SIG-M5 treated with dmso at 0.1 percent for 504 hours (cell line): ENCODE results near the gene RIOK1.

Experiments used
- DNase-seq: peaks from one replicate; lab custom pipeline; 2025; ENCODE audit not compliant: unreplicated experiment; lab: John Stamatoyannopoulos, UW

RIOK1 gene

DNA sequence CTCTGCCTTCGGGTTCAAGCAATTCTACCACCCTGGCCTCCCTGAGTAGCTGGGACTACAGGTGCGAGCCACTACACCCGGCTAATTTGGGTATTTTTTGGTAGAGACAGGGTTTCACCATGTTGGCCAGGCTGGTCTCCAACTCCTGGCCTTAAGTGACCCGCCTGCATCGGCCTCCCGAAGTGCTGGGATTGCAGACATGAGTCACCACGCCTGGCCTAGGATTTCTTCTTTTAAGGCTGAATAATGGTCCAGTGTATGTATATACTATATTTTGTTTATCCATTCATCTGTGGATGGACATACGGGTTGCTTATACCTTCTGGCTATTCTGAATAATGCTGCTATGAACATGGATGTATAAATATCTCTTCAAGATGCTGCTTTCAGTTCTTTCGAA lies 17.1 kb downstream of the RIOK1 start:
- DNase-seq = no peak

DNA sequence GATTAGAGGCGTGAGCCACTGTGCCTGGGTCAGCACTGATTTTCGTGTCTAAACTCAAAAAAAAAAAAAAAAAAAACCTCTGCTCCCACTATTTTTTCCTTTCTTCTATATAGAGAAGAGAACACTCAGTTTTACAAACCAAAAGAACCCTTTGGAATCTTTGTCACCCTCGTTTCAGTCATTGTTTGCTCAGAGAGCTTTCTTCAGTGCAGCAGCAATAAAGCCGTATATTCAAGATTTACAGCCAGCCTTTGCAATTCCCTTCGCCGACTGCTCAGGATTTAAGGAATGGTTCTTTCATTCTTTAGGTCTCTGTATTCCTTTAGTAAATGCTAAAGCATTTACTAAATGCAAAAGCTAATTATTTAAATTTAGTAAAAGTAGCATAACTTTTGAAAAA lies 20.1 kb downstream of the RIOK1 start:
- DNase-seq = no peak

DNA sequence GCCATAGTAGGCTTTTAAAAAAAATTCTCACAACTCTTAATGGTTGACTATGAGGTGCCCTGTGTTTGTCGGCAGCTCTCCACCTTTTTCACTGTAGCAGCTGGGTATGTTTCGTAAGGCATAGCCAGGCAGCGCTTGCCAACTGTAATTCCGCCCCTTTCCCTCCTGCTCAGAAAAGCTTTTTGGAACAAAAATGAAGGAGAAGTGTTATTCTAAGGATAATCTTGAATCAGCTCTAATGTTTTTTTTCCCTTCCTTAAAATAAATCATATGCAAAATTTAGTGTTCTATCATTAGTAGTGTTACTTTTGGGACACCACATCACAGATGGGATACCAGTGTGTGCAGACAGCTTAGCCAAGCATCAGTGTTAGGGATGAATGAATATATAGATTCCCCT lies 21.2 kb downstream of the RIOK1 start:
- DNase-seq = no peak

DNA sequence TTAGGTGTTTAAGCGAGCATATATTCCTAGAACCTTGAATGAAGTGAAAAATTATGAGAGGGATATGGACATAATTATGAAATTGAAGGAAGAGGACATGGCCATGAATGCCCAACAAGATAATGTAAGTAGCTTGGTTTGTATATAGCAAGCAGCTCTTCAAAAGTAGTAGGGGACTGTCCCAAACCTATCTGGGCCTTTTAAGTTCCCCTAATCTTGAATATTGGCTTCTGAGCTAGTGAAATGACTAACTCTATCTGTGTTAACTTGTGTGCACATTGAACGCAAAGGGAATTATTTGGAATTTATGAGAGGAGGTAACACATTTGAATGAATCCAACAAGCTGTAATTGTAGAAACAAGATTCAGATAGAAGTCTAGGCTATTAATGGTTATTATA lies 21.7 kb downstream of the RIOK1 start:
- no peak for DNase-seq

DNA sequence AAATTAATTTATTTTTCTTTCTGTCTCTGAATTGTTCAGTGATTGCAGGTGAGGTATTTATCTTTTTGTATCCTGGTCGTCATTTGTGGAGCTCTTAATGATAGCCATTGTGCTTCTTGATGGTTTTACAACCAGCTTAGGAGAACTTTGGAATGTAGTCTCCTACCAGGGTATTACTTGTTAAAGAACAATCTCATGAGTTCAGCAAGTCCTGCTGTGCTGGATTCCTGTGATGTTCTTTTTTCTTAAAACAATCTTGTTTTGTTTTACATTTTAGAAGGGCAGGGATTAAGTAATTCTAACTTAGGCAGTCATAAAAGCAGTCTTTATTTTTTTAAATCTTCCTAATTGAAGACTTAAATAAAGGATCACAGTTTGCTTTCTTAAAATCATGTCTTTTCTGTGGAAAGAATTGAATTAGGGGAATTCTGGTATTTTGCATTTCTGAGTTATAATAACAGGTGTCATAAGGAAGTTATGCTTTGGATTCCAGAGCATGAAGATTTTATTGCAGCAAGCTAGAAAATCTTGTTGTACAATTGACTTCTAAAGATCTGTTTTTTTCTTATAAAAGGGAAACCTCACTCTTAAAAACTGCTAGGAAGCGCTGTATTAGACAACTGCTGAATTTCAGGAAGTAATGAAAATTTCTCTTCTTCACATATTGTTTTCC lies 23.7 kb downstream of the RIOK1 start:
- DNase-seq = no peak

DNA sequence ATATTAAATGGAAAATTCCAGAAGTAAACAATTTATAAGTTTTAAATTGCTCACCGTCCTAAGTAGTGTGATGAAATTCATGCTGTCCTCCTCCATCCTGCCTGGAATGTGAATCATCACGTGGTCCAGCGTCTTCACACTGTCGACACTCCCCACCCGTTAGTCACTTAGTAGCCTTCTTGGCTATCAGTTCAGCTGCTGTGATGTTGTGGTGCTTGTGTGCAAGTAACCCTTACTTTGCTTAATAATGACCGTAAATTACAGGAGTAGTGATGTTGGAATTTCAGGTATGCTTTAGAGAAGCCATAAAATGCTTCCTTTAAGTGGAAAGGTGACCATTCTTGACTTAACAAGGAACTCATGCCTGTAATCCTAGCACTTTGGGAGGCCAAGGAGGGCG lies 25.2 kb downstream of the RIOK1 start:
- DNase-seq = no peak

DNA sequence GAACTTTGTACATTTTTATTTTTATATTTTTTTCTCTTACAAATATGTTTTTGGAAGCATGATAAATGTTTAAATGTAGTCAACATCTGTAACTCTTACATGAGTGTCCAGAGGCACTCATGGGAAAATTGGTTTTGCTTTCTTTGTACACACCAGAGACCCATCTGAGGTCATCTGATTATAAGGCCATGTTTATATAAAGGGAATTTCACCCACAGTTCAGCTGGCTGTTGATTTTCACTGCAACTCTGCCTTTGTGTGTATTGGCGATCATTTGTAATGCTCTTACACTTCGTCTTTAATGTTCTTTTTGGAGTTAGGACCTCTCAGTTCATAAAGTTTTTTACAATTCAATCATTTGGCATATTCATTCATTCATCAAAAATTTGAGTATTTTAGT lies 28.1 kb downstream of the RIOK1 start:
- no peak for DNase-seq

DNA sequence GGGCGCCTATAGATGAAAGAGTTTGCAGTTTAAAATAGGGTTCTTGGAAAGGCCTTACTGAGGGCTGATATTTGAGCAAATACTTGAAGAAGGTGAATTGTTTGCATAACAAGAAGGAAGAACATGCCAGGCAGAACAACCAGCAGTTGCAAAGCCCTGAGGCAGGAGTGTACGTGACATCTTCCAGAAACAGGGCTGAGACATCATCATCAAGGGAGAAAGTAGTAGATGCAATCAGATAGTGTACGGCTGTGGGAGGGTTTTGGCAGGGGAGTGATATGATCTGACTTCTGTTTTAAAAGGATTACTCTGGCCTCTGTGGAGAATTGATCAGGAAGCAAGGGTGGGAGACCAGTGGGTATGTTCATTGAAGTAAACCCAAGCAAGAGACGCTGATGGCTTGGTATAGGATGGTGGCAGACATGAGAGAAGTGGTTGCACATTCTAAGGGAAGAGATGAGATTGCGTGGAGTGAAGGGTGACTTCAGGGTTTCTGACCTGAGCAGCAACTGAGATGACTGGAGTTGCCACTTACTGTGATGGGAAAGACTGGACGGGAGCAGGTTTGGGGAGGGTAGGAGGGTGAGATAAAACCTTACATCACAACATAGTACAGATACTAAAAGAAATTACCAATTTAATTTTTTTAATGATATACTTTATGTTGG lies 28.8 kb downstream of the RIOK1 start:
- DNase-seq = no peak

DNA sequence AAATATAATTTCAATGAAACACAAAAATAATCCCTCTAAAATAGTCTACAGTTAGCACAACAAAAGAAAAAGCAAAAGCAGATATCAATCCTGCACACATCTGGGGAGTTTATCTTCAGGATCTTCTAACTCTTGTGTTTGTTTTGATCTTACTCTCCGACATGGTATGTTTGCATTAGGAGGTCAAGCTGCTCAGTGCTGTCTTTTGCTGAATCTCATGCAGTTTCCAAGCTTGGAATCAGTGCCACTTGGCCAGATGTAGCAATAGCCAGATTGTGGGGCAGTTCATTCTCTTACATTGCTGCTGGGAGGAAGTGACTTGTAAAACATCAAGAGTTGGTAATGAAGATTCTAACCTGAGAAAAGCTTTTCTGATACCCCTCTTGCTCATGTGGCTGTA lies 29.5 kb downstream of the RIOK1 start:
- no peak for DNase-seq

DNA sequence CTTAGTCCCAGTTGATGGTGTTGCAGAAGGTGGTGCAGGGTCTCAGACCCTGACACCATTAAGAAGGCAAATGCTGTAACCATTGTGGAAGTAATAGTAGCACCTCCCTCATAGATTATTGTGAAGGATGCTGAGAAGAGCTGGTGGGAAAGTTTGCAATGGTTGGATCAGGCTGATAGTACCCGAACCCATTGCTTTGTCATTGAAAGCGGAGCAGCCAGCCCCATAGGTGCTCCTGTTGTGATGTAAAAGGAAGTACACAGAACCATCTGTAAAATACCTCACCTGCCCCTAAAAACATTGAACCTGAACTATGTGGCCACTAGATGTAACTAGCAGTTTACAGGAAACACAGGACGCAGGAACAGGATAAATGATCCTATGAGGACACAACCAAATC lies 31.5 kb downstream of the RIOK1 start:
- DNase-seq = no peak

DNA sequence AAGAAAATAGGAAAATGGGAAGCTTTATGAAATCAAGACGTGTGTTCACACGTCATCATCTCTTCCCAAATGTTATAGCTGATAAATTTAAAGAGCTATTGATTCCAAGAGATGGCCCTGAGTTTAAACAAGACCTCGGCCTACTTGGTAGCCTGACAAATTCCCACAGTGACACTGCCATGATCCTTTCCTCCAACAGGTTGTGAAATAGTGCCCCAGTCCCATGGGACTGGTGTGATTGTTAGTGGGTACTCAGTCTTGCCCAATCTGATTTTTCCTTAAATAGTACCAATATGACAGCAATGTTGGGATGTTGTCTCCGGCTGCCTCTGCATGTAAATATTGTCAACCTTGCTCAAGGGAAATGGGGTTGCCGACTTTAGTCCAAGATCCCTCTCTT lies 34.5 kb downstream of the RIOK1 start:
- DNase-seq = no peak

DNA sequence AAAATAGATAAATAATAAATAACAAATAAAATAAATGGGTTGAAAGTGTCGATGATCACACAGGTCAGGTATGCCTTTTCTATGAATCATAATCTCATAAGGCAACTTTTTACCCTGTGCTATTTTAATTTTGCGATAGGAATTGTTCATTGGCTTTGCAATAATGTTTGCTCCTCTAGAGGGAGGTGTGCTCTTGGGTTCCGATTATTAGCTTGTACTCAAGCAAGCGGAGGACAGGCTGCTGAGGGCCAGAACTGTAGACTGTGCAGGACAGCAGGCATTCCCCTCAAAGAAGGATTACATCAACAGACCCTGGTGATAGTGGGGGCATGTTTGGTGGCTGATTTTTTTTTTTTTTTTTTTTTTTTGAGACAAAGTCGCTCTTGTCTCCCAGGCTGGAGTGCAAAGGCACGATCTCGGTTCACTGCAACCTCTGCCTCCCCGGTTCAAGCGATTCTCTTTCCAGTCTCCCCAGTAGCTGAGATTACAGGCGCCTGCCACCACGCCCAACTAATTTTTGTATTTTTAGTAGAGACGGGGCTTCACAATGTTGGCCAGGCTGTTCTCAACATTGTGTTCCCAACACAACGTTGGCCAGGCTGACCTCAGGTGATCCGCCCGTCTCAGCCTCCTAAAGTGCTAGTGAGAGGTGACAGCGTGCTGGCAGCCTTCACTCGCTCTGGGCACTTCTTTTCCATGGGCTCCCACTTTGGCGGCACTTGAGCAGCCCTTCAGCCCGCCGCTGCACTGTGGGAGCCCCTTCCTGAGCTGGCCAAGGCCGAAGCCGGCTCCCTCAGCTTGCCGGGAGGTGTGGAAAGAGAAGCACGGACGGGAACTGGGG lies 35.6 kb downstream of the RIOK1 start:
- peak; percentile 33 for DNase-seq

DNA sequence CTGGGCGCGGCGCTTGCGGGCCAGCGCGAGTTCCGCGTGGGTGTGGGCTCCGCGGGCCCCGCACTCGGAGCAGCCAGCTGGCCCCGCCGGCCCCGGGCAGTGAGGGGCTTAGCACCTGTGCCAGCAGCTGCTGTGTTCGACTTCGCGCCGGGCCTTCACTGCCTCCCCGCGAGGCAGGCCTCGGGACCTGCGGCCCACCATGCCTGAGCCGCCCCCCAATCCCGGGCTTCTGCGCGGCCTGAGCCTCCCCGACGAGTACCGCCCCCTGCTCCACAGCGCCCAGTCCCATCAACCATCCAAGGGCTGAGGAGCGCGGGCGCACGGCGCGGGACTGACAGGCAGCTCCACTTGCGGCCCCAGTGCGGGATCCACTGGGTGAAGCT lies 36.2 kb downstream of the RIOK1 start:
- DNase-seq = no peak

DNA sequence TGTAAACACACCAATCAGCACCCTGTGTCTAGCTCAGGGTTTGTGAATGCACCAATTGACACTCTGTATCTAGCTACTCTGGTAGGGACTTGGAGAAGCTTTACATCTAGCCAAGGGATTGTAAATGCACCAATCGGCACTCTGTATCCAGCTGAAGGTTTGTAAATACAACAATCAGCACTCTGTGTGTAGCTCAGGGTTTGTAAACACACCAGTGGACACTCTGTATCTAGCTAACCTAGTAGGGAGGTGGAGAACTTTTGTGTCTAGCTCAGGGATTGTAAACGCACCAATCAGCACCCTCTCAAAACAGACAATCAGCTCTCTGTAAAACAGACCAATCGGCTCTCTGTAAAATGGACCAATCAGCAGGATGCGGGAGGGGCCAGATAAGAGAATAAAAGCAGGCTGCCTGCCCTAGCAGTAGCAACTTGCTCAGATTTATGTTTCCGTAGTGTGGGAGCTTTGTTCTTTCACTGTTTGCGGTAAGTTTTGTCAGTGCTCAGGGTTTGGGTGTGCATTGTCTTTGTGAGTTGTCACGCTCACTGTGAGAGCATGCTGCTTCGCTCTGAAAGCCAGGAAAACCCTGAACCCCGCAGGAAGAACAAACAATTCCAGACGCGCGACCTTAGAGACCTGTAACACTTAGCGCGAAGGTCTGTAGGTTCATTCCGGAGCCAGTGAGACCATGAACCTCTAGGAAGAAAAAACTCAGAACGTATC lies 37.0 kb downstream of the RIOK1 start:
- DNase-seq = no peak

DNA sequence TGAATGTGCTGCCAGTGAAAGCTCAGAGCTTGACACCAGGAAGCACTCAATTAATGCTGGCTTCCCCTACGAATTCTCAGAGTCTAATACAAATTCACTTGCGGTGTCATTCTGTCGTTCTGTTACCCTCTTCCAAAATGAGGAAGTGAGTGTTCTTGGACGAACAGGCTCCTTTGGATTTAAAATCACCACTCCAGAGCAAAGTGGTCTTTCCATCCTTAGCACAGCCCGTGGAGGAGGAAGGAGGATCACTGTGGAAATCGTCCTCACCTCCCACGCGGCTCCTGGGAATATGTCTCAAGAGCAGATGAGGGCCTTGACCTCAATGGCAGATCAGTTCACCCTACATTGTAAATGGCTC lies 41.7 kb downstream of the RIOK1 start:
- peak; percentile 56 for DNase-seq

DNA sequence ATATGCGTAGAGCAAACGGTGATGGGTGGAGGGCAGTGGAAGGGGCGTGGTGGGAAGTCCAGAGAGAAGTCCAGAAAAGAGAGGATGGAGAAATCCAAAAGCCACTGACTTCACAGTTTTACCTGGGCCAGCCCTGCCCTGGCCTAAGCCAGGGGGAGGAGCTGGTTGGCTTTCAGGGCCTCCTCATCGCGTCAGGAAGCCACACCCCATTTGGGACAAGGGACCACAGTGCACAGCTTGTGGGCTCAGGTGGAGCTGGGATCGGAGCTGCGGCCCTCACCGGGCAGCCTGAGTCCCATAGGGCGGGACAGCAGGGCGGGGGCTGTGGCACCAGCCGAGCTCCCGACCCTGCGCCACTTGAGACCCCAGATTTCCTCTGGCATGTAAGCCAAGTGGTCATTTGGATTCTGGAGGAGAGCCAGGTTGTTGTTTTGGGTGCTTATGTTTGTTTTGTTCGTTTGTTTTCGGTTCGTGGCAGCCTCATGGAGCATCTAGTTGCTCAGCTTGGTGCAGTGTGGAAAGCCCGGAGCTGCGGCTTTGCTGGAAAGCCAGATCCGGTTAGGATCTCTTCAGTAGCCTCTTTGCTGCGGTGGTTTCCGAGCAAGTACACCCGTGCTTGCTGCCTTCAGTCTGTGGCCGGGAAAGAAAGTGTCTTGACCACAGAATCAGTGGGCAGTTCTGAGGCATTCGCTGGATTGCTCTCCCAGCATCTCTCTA lies 42.2 kb downstream of the RIOK1 start:
- DNase-seq = no peak

DNA sequence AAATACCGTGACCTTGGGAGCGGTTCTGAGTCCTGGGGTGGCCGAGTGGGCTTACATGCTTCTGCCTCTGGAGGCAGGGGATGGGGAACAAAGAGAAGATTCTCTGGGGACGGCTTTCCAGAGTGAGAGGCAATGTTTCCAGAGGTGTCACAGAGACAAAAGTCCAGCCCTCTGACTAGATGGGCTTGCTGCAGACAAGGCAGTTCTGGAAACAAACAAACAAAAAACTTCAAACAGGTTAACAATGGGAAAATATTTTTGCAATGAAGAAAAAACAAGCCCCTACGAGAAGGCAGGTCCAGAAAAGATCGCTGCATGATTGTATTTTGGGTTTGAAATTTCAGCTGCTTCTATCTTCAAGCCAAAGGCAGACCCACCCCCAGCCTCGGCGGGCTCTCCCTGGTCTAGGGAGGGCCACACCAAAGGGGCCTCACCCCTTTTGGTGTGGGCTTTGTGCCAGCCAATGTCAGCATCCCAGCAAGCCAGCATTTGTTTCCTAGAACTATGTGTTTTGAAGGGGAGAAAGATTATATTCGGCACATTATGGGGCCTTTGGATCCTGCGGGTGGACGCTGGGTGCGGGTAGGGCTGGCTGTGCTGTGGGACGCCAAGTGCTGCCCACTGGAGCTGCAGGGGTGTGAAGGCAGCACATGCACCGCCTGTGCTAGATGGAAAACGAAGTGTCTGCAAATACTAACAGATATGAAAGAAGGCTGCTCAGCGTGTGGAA lies 42.9 kb downstream of the RIOK1 start:
- DNase-seq = no peak

DNA sequence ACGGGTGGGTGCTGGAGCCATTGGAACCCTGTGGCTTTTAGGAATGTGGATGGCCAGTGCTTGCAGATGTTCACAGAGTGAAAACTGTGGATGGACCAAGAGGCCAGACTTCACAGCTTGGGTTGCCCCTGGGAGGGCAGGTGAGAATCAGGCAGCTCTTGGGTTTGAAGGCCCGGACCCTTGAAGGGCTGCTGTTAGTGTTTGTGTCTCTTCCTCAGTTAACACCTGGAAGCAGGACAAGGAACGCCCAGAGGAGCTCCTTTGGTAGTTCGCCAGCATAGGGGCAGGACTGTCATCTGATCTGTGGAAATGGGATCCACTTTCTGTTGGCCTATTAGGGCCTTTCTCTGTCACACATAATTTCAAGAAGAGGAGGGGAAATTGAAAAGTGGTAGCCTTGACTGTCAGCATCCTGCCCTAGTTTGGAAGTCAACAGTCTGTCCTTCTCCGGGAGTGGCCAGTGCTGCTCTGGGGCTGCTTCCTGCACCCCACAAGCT lies 43.6 kb downstream of the RIOK1 start:
- no peak for DNase-seq

DNA sequence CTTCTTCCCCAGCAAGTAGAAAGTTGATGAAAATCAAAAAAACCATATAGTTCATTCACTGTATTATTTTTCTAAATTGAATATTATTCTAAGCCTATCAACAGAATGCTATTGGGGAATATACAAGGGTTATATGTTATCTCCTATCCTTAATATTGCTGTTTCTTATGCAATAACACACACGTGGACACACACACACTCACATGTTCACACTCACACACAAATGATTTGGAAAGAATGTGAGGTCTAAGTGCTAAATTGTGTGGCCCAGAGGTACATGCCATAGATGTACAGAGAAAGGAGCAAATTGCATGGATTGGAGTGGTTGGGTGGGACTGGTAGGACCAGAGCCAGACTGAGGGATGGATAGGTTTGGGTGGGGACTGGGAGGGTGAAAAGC lies 45.1 kb downstream of the RIOK1 start:
- no peak for DNase-seq

DNA sequence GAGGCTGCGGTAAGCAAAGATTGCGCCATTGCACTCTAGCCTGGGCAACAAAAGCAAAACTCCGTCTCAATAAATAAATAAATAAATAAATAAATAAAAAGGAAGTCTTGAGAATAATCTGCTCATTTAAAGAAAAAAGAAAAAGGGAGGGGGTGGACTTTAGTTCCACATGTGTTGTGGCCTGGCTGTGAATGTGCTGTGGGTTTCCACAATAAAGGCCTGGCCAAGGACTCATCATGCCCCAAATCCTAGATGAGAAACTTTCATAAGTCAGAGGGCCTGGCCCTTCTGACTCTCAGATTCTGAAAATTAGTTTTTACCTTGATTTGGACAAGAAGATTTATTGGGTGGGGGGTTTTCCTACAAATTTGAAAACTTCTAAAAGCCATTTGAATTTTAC lies 48.4 kb downstream of the RIOK1 start:
- no peak for DNase-seq
